Gastrocnemius medialis (tissue), 4 donors: ENCODE data around the gene SCIN.

Source experiments
- POLR2A ChIP-seq, 2 donors: fragments of 450-650 bp; IDR thresholded peaks; one replicate each; pipeline ENCODE4 v1.6.1; 2017; ENCODE audit warnings: antibody characterized with exemption in 2 of 2, mild to moderate bottlenecking in 2 of 2, moderate library complexity in 2 of 2
- TF ChIP-seq, protein P1 (sequence below), 5 experiments: fragments of 450-650 bp in 3 of 5; fragments of 200-600 bp in 2 of 5; sonication (generic) in 2 of 5; IDR thresholded peaks in 4 of 5; conservative IDR thresholded peaks in 1 of 5; 1 replicate in 4 of 5; 2 replicates in 1 of 5; pipeline ENCODE4 v1.5.1; 2016 to 2019; ENCODE audit warnings: antibody characterized with exemption in 5 of 5, mild to moderate bottlenecking in 3 of 5, moderate library complexity in 3 of 5

DNA sequence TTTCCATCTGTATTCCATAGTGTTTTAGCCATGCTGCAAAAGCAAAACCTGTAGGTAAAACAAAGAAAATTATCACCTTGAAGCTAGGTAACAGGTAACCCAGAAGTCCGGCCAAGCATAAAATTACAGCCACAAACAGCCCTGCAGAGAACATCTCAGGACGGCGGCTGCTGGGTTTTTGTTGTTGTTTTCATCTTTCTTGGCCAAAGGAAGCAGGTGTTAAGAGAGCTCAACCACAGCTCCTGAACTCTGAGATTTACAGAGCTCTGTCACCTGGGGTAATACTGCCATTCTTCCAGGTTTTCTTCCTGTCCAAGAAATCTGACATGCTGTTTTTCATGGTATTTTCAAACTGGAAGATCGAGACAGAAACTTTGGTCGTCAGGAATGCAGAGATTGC, 847 bp upstream of the SCIN start:
- TF ChIP-seq, protein P1, sequence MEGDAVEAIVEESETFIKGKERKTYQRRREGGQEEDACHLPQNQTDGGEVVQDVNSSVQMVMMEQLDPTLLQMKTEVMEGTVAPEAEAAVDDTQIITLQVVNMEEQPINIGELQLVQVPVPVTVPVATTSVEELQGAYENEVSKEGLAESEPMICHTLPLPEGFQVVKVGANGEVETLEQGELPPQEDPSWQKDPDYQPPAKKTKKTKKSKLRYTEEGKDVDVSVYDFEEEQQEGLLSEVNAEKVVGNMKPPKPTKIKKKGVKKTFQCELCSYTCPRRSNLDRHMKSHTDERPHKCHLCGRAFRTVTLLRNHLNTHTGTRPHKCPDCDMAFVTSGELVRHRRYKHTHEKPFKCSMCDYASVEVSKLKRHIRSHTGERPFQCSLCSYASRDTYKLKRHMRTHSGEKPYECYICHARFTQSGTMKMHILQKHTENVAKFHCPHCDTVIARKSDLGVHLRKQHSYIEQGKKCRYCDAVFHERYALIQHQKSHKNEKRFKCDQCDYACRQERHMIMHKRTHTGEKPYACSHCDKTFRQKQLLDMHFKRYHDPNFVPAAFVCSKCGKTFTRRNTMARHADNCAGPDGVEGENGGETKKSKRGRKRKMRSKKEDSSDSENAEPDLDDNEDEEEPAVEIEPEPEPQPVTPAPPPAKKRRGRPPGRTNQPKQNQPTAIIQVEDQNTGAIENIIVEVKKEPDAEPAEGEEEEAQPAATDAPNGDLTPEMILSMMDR (IDR thresholded peaks at IDR 0.05 in 4 of 5, conservative IDR thresholded peaks at IDR 0.05 in 1 of 5) = no peak
- no peak for TF ChIP-seq POLR2A (IDR thresholded peaks at IDR 0.05)
